HG03457 (cell line): Measurements from ENCODE around the gene ZGLP1.

Experiments used
- ATAC-seq: cut with Tn5 transposase; IDR thresholded peaks from one replicate; pipeline ENCODE4 v1.9.1; 2021; ENCODE audit warnings: moderate number of reproducible peaks; ENCODE audit not compliant: unreplicated experiment

Gene ZGLP1

GRCh38 chr19:10295847-10296591 lies 13.6 kb downstream of the ZGLP1 start:
- ATAC-seq = no peak

- no peak for ATAC-seq
Measured at GRCh38 chr19:10295305-10295846, 14.2 kb downstream of the ZGLP1 start.

GRCh38 chr19:10294368-10294697 lies 15.3 kb downstream of the ZGLP1 start:
- no peak for ATAC-seq

GRCh38 chr19:10293637-10294367 lies 15.8 kb downstream of the ZGLP1 start:
- ATAC-seq = no peak

- ATAC-seq = no peak
Measured at GRCh38 chr19:10292789-10293636, 16.6 kb downstream of the ZGLP1 start.

- ATAC-seq = peak; percentile 34
Measured at GRCh38 chr19:10292206-10292788, 17.3 kb downstream of the ZGLP1 start.

- no peak for ATAC-seq
Measured at GRCh38 chr19:10291554-10292205, 17.9 kb downstream of the ZGLP1 start.

- no peak for ATAC-seq
Measured at GRCh38 chr19:10290876-10291553, 18.6 kb downstream of the ZGLP1 start.

- no peak for ATAC-seq
Measured at GRCh38 chr19:10290357-10290875, 19.2 kb downstream of the ZGLP1 start.

- no peak for ATAC-seq
Measured at GRCh38 chr19:10289836-10290356, 19.7 kb downstream of the ZGLP1 start, which contains the start of gene ICAM5. ICAM5 (plus strand) TSS chr19:10289952; CDS start chr19:10290044, 92 bp downstream.

- no peak for ATAC-seq
Measured at GRCh38 chr19:10289167-10289835, 20.3 kb downstream of the ZGLP1 start.

- no peak for ATAC-seq
Measured at GRCh38 chr19:10288662-10289166, 20.9 kb downstream of the ZGLP1 start.

- no peak for ATAC-seq
Measured at GRCh38 chr19:10286803-10287737, 22.5 kb downstream of the ZGLP1 start, which contains the start of gene ICAM4. ICAM4 (plus strand) TSS chr19:10286955; CDS start chr19:10287013, 58 bp downstream.

GRCh38 chr19:10285393-10285792 lies 24.2 kb downstream of the ZGLP1 start:
- ATAC-seq = no peak

GRCh38 chr19:10284960-10285278 lies 24.7 kb downstream of the ZGLP1 start:
- no peak for ATAC-seq

- no peak for ATAC-seq
Measured at GRCh38 chr19:10284065-10284959, 25.3 kb downstream of the ZGLP1 start.
